A673 (cell line): Measurements from ENCODE around the gene ACTL9. TPM values are rescaled to one million over a fixed set of nuclear protein-coding genes. Genes with fewer than 3 reads are reported as not detected.

Experiments
- BruUV-seq: library from RNA; stranded (reverse); fragments of 400-500 nt; replicated peaks from 2 replicates; lab custom pipeline; 2021; lab: Mats Ljungman, UMichigan
- CTCF ChIA-PET: fragments of 300-600 bp; sonication (Branson Sonifier 250); formaldehyde crosslinking; loops from one replicate; lab custom pipeline; 2022; ENCODE audit warnings: antibody characterized with exemption; lab: Charles Lee
- POLR2A ChIA-PET: fragments of 300-600 bp; sonication (Branson Sonifier 250); formaldehyde crosslinking; loops from one replicate; lab custom pipeline; 2022; ENCODE audit warnings: antibody characterized with exemption; ENCODE audit not compliant: low non-redundant PET; lab: Charles Lee
- DNase-seq: peaks from one replicate; pipeline ENCODE4 v3.0.0-alpha.2; 2015; ENCODE audit warnings: low spot score
- H3K27ac ChIP-seq: fragments of 200-600 bp; sonication (generic); 2 replicates; pipeline ENCODE4 v1.5.1; 2016; ENCODE audit warnings: mixed run types, low read depth, mild to moderate bottlenecking, mixed read lengths, antibody characterized with exemption, low read length; ENCODE audit not compliant: poor library complexity, severe bottlenecking
- H3K27me3 ChIP-seq: fragments of 200-600 bp; sonication (generic); replicated peaks from 2 replicates; pipeline ENCODE4 v1.6.1; 2017; ENCODE audit warnings: mixed run types, low read depth, mild to moderate bottlenecking, mixed read lengths, antibody characterized with exemption, low read length; ENCODE audit not compliant: insufficient read depth, poor library complexity
- H3K36me3 ChIP-seq: fragments of 200-600 bp; sonication (generic); 2 replicates; pipeline ENCODE4 v1.6.1; 2016; ENCODE audit warnings: mixed run types, mild to moderate bottlenecking, mixed read lengths, antibody characterized with exemption, low read length; ENCODE audit not compliant: insufficient read depth, poor library complexity, severe bottlenecking
- H3K4me1 ChIP-seq: fragments of 200-600 bp; sonication (generic); 2 replicates; pipeline ENCODE4 v1.6.1; 2017; ENCODE audit warnings: mixed run types, mild to moderate bottlenecking, mixed read lengths, antibody characterized with exemption, low read length; ENCODE audit not compliant: insufficient read depth, poor library complexity, severe bottlenecking
- H3K4me3 ChIP-seq: fragments of 200-600 bp; sonication (generic); 2 replicates; pipeline ENCODE4 v1.5.1; 2016; ENCODE audit warnings: low read depth, mixed run types, mild to moderate bottlenecking, mixed read lengths, low read length; ENCODE audit not compliant: poor library complexity, severe bottlenecking
- H3K9me3 ChIP-seq: fragments of 200-600 bp; sonication (generic); 2 replicates; pipeline ENCODE4 v1.6.1; 2016; ENCODE audit warnings: mixed run types, low read depth, mild to moderate bottlenecking, mixed read lengths, antibody characterized with exemption, low read length; ENCODE audit not compliant: poor library complexity, severe bottlenecking
- EZH2 ChIP-seq: fragments of 200-600 bp; sonication (generic); IDR thresholded peaks from 2 replicates; pipeline ENCODE4 v1.6.1; 2017; ENCODE audit warnings: borderline replicate concordance, low read depth, mild to moderate bottlenecking, mixed read lengths, antibody characterized with exemption, low read length; ENCODE audit not compliant: poor library complexity, severe bottlenecking
- intact Hi-C: fragments of 100-400 bp; cut with micrococcal nuclease; formaldehyde crosslinking; loops from one replicate; pipeline ENCODE4 v1.10.0; 2022; ENCODE audit not compliant: unreplicated experiment
- total RNA-seq: library from RNA; stranded (reverse); gene quantifications from 2 replicates; pipeline ENCODE4 v1.2.3, GENCODE V29; 2021
- TF ChIP-seq, protein P1 (sequence below): fragments of 300-800, 200-600 bp; sonication (generic); conservative IDR thresholded peaks from 2 replicates; pipeline ENCODE4 v1.5.1; 2017; ENCODE audit warnings: low read depth, mild to moderate bottlenecking, antibody characterized with exemption, low read length, moderate library complexity, mixed read lengths

The ACTL9 gene
- total RNA-seq, 1 experiment from 2014 or later = not detected

DNA sequence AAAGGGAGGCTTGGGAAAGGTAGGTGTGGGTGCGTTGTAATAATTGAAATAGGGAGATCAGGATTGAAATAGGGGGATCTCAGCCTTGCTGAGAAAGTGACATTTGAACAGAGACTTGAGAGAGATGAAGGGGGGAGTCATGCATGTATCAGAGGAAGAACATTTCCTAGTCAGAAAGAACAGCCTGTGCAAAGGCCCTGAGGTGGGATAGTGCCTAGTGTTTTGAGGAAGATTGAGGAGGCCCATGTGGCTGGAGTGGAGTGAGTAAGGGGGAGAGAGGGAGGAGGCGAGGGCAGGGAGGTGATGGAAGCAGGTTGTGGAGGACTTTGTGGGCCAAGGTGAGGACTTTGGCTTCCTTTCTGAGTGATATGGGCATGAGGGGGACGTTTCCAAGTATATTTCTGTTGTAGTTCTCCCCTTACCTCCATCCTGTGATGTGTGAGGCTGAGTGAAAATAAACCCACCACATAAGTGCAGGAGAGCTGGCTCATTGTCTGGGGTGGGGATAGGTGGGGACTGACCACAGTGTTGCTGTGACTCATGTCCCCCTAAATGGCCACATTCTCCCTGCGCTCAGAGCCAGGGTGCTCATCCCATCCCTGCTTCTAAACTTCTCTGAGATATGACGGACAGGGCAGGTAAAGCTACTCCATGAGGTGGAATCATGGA is 17.8 kb downstream of the ACTL9 start:
- no peak overlapping the region for H3K27ac ChIP-seq
- H3K9me3 ChIP-seq = no peaks in the 10 kb centered on the region
- TF ChIP-seq, protein P1, sequence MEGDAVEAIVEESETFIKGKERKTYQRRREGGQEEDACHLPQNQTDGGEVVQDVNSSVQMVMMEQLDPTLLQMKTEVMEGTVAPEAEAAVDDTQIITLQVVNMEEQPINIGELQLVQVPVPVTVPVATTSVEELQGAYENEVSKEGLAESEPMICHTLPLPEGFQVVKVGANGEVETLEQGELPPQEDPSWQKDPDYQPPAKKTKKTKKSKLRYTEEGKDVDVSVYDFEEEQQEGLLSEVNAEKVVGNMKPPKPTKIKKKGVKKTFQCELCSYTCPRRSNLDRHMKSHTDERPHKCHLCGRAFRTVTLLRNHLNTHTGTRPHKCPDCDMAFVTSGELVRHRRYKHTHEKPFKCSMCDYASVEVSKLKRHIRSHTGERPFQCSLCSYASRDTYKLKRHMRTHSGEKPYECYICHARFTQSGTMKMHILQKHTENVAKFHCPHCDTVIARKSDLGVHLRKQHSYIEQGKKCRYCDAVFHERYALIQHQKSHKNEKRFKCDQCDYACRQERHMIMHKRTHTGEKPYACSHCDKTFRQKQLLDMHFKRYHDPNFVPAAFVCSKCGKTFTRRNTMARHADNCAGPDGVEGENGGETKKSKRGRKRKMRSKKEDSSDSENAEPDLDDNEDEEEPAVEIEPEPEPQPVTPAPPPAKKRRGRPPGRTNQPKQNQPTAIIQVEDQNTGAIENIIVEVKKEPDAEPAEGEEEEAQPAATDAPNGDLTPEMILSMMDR = no peak
- TF ChIP-seq EZH2 = no peak
- no peaks in the 10 kb centered on the region for H3K36me3 ChIP-seq
- H3K27me3 ChIP-seq = no peaks in the 10 kb centered on the region
- H3K4me1 ChIP-seq = no peaks in the 10 kb centered on the region
- no peak overlapping the region for H3K4me3 ChIP-seq
- DNase-seq = no peak
- POLR2A ChIA-PET = no interaction called here
- BruUV-seq = no TSS peak
- CTCF ChIA-PET = interaction anchor here (0.6 kb wide), 2 partner anchors 254 to 355 kb away, joined by 3 read pairs; no protein-coding TSS in a partner anchor
- intact Hi-C loops = no loop called here

DNA sequence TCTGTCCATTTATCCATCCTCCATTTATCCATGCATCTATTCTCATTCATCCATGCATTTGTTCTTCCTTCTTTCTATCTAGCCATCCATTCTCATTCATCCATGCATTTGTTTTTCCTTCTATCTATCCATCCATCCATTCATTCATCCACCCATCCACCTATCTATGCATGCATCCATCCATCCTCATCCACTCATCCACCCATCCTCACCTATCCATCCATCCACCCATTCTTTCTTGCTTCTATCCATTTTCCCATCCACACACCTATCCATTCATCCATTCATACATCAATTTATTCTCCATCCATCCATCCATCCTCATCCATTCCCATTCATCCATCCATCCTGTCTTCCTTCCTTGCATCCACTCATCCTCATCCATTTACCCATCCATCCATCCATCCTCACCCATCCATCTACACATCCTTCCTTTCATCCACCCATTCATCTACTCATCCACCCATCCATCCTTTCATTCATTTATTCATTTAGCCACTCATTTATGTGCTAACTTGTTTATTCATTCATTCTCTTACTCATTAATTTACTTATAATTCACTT is 20.3 kb downstream of the ACTL9 start:
- TF ChIP-seq, protein P1 = no peak
- TF ChIP-seq EZH2 = no peak
- H3K9me3 ChIP-seq = no peaks in the 10 kb centered on the region
- no peak overlapping the region for H3K27ac ChIP-seq
- H3K4me3 ChIP-seq = no peak overlapping the region
- H3K4me1 ChIP-seq = no peaks in the 10 kb centered on the region
- no peaks in the 10 kb centered on the region for H3K36me3 ChIP-seq
- intact Hi-C loops = no loop called here
- DNase-seq = no peak
- H3K27me3 ChIP-seq = peaks cover 6% of the 10 kb centered on the region
- CTCF ChIA-PET = no interaction called here
- no TSS peak for BruUV-seq
- POLR2A ChIA-PET = no interaction called here

DNA sequence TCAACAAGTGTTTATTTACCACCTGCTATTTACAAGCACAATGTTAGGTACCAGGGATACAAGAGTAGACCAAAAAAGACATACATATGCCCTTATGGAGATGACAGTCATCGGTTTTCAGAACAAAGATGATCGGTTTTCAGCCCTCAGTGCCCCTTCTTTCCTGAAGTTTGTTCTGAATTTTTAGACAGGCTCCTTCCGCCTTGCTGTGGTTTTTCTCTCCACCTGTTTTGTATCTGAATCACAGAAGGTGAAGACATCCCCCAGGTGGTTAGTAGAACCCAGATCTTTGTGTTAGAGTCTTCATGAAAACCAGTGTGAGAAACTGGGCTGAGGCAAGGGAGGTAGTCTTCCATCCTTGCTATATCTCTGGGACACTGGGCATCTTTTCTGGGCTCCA is 23.5 kb downstream of the ACTL9 start:
- POLR2A ChIA-PET = no interaction called here
- H3K9me3 ChIP-seq = no peaks in the 10 kb centered on the region
- no peak overlapping the region for H3K27ac ChIP-seq
- no TSS peak for BruUV-seq
- TF ChIP-seq, protein P1 = no peak
- TF ChIP-seq EZH2 = no peak
- H3K36me3 ChIP-seq = no peaks in the 10 kb centered on the region
- H3K27me3 ChIP-seq = peaks cover 6% of the 10 kb centered on the region
- H3K4me3 ChIP-seq = no peak overlapping the region
- DNase-seq = no peak
- intact Hi-C loops = no loop called here
- CTCF ChIA-PET = no interaction called here
- H3K4me1 ChIP-seq = no peaks in the 10 kb centered on the region
